HEK293T (cell line): Measurements from ENCODE around the gene VPS33A.

ENCODE experiments used
- CTBP1 ChIP-seq: fragments of 450-650 bp; IDR thresholded peaks from 2 replicates; pipeline ENCODE4 v1.6.1; 2016; ENCODE audit warnings: borderline replicate concordance
- ELF4 ChIP-seq: fragments of 450-650 bp; IDR thresholded peaks from 2 replicates; pipeline ENCODE4 v1.6.1; 2017; ENCODE audit warnings: antibody characterized with exemption
- PKNOX1 ChIP-seq: fragments of 450-650 bp; IDR thresholded peaks from 2 replicates; pipeline ENCODE4 v1.6.1; 2016
- SP1 ChIP-seq: fragments of 450-650 bp; IDR thresholded peaks from 2 replicates; pipeline ENCODE4 v1.6.1; 2017

GRCh38 chr12:122230798-122231197, 35.5 kb downstream of the VPS33A start:
- TF ChIP-seq CTBP1, result no peak
- TF ChIP-seq ELF4, result no peak
- no peak for TF ChIP-seq PKNOX1
- no peak for TF ChIP-seq SP1
